Fibroblast of mammary gland (primary cell): ENCODE measurements around the gene NCSTN.
"Not testable (repeated sequence)": the region's sequence is repeated elsewhere in the genome, so short reads cannot be mapped to it uniquely, and the experiment has no call there.

Experiments
- DNase-seq: peaks from one replicate; pipeline ENCODE4 v3.0.0-alpha.2; 2010; ENCODE audit warnings: low read depth
- H3K4me3 ChIP-seq: 2 replicates; pipeline ENCODE4 v1.5.1; 2011; ENCODE audit warnings: low read depth, mild to moderate bottlenecking, low read length, moderate library complexity; ENCODE audit not compliant: control insufficient read depth
- TF ChIP-seq, protein P1 (sequence below): conservative IDR thresholded peaks from 2 replicates; pipeline ENCODE4 v1.5.1; 2011; ENCODE audit warnings: low read depth, low read length, inconsistent platforms; ENCODE audit not compliant: control insufficient read depth, insufficient read depth

Gene NCSTN

DNA sequence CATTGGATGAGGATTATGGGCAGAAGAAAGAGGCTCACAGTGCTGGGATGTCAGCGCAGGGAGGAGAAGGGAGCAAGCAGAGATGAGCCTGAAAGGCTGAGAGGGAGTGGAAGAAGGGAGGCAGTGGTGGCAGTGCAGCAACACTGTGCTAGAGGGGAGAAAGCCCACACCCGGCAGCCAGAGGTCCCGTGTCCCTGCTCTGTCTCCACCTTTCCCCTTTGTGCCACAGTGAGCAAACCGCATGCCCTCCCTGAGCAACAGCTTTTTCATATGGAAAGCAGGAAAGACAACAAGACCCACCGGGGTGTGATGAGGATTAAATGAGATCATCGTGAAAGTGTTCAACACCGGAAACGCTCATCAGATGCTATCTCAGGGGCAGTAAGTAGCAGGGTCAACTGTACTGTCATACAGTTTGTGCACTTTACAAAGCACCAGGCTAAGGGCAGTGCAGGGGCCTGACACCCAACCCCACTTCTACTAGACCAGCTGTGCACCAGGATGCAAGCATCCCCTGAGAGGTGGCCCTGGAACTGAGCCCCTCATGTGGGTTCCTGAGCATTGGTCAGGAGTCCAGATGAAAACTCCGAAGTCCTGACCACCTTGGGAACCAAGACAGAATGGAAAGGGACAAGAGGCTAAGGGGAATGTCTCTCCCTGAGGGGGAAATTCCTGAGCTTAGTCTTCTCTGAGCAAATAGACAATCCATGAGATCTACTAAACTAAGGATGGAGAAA lies 32.8 kb downstream of the NCSTN start:
- no peak overlapping the region for H3K4me3 ChIP-seq
- DNase-seq: peak; percentile 20
- TF ChIP-seq, protein P1, sequence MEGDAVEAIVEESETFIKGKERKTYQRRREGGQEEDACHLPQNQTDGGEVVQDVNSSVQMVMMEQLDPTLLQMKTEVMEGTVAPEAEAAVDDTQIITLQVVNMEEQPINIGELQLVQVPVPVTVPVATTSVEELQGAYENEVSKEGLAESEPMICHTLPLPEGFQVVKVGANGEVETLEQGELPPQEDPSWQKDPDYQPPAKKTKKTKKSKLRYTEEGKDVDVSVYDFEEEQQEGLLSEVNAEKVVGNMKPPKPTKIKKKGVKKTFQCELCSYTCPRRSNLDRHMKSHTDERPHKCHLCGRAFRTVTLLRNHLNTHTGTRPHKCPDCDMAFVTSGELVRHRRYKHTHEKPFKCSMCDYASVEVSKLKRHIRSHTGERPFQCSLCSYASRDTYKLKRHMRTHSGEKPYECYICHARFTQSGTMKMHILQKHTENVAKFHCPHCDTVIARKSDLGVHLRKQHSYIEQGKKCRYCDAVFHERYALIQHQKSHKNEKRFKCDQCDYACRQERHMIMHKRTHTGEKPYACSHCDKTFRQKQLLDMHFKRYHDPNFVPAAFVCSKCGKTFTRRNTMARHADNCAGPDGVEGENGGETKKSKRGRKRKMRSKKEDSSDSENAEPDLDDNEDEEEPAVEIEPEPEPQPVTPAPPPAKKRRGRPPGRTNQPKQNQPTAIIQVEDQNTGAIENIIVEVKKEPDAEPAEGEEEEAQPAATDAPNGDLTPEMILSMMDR: no peak

GRCh38 chr1:160376525-160377131 lies 33.4 kb downstream of the NCSTN start:
- TF ChIP-seq, protein P1: peak; percentile 98

DNA sequence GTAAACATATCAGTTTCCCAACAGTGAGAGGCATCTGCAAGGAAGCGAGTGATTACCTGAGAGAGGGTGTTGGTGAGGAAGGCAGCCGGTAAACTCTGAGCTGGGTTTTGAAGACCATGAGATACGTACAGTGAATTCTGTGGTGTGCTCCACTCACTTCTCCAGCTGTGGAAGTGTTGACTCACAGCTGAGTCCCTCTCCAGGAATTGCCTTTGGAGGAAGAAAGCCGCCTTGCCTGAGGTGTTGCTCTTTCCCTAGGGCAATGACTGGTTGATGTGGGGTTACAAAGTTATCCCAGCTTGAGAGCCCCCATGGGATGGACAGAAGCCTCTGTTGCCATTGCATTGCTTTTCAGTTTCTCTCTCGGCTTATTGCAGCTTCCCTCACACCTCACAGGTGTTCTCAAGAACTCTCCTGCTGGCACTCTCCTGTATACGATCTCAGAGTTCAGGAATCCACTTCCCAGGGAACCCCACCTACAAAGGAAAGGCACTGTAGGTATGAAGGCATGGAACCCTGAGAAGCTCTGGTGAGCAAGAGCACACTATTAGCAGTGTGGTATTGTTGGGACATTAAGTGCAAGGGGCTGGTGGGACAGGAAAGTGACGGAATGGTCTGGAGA lies 34.5 kb downstream of the NCSTN start:
- no peak overlapping the region for H3K4me3 ChIP-seq
- DNase-seq: peak; percentile 70
- TF ChIP-seq, protein P1: no peak

More at GRCh38 chr1:160376525-160377131, 33.4 kb downstream of the NCSTN start:
- DNase-seq: peak; percentile 75
- H3K4me3 ChIP-seq: no peak overlapping the region

DNA sequence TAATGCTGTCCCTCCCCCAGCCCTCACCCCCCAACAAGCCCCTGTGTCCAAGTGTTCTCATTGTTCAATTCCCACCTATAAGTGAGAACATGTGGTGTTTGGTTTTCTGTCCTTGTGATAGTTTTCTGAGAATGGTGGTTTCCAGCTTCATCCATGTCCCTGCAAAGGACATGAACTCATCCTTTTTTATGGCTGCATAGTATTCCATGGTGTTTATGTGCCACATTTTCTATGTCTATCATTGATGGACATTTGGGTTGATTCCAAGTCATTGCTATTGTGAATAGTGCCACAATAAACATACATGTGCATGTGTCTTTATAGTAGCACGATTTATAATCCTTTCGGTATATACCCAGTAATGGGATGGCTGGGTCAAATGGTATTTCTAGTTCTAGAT lies 41.6 kb downstream of the NCSTN start:
- not testable (repeated sequence) for H3K4me3 ChIP-seq, DNase-seq

DNA sequence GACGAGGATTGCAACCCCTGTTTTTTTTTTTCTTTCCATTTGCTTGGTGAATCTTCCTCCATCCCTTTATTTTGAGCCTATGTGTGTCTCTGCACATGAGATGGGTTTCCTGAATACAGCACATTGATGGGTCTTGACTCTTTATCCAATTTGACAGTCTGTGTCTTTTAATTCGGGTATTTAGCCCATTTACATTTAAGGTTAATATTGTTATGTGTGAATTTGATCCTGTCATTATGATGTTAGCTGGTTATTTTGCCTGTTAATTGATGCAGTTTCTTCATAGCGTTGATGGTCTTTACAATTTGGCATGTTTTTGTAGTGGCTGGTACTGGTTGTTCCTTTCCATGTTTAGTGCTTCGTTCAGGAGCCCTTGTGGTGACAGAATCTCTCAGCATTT lies 45.2 kb downstream of the NCSTN start:
- H3K4me3 ChIP-seq, DNase-seq: not testable (repeated sequence)

- H3K4me3 ChIP-seq: no peak overlapping the region
- TF ChIP-seq, protein P1: no peak
- no peak for DNase-seq
These were observed 51.5 kb downstream of the NCSTN start for GRCh38 chr1:160394673-160395072.

DNA sequence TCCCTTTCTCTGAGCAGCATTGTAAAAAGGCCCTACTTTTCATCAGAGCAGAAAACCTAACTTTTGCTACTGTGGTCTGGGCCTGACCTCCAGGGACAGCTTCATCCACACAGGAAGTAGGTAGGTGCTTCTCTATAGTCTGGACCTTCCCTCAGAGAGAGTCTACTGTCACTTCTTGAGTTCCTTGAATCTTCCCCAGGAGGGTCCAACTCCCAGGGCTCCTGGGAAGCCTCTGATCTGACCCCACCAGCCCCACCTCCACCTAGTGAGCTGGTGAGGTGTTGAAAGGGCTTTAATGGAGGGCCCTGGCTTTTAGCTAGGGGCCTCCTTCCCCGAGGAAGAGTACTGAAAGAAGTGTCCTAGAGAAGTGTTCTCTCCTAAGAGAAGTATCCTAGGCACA lies 54.5 kb downstream of the NCSTN start:
- no peak overlapping the region for H3K4me3 ChIP-seq
- TF ChIP-seq, protein P1: no peak
- no peak for DNase-seq
